PC-3 (cell line): ENCODE results near the gene XPR1.

Experiments
- CTCF ChIP-seq: fragments of 300-600 bp; sonication (generic); conservative IDR thresholded peaks from 2 replicates; pipeline ENCODE4 v1.5.1; 2017; ENCODE audit warnings: antibody characterized with exemption, low read depth, mild to moderate bottlenecking, low read length
- EZH2 ChIP-seq: fragments of 300-600 bp; sonication (generic); IDR thresholded peaks from one replicate; pipeline ENCODE4 v1.6.1; 2017; ENCODE audit warnings: antibody characterized with exemption, mild to moderate bottlenecking, low read length; ENCODE audit not compliant: unreplicated experiment

DNA sequence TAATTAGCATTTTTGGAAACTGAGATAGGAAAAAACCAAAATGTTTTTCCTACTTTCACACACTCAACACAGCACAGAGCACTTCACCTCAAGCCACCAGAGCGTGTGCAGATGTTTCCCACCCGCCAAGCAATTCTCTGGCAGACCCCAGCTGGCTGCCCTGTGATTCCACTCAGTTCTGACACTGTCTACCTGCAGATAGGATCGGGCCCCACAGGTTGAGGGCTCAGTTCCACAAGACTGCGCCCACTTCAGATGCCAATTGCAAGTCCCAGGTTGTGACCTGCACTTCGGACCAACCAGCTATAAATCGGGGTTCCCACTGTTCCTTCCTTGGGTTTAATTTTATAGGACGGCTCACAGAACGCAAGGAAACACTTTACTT is 290.8 kb downstream of the XPR1 start:
- no peak for TF ChIP-seq CTCF
- no peak for TF ChIP-seq EZH2
